NK-92 (cell line): ENCODE data around the gene RAD23B.

Experiments
- DNase-seq: peaks from one replicate; lab custom pipeline; 2025; ENCODE audit not compliant: unreplicated experiment; lab: John Stamatoyannopoulos, UW

The RAD23B gene

DNA sequence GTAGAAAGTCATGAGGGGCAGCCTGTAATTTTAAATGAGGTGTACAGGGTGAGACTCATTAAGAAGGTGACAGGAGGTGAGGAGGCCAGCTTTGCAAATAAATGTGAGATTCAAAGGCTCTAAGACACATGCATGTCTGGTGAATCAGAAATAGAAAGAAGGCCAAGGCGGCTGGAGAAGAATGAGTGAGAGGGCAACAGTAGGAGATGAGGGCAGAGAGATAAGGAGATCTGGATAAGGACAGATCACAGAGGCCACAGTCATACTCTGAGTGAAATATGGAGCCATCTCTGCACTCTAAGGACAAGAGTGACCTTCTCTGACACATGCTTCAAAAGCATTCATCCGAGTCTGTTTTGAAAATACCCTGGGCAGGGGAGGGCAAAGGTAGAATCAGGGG lies 90.7 kb downstream of the RAD23B start:
- DNase-seq = no peak

DNA sequence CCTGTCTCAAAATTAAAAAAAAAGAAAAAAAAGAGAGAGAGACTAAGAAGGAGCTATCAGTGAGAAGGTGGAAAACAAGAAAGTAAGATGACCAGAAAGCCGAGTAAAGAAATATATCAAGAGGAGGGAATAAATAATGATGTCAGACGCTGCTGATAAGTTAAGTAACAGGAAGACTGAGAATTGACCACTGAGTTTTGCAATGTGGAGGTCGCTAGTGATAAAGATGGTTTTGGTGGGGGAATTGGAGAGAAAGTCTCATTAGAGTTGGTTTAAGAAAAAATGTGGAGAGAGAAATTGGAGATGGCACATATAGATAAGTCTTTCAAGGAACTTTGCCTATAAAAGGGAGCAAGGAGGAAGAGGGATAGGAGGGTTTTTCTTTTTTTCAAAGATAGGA lies 91.9 kb downstream of the RAD23B start:
- DNase-seq = no peak

DNA sequence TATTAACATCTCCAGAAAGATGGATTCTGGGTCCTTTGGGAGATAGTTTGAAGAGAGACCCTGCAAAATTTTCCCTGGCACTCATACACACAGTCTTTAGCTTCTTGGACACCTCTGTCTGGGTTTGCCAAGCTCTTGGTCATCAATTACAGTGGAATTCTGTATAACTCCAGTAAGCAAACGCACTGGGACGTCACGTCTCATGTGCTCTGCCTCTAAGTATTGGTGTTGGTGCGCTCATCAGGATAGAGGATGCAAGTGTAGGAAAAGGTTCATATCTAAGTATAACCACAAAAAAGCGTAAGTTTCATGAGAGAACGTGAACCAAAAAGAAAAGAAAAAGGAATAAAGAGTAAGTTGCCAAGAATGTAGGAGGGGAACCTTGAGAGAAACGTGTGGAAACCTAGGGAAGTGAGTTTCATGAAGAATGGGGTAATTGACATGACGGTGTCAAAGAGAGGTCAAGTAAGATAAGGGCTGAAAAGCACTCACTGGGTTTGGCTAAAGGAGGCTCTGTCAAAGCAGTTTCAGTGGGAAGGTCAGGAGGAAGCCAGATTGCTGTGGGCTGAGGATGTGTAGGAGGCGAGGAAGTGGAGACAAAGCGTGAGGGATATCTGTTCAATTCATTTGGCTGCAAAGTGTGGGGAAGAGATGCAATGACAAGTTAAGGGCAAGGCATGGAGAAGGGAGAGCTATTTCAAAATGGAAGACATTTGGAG lies 92.7 kb downstream of the RAD23B start:
- no peak for DNase-seq

DNA sequence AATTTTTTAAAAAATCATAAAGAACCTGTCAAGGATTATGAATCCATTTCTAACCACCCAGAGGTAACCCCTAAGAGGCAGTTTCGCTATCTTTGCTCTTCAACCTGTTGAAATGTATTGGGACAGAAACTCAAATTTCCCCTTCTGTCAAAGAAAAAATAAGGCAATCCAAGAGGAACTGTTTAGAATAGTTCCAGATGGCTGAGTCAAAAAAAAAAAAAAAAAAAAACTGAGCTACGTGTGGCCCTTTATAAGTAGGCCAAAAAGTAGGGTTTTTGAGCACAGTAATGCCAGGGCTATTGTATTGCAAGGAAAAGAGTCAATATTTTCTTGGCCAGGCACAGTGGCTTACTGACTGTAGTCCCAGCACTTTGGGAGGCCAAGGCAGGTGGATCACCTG lies 94.9 kb downstream of the RAD23B start:
- DNase-seq = no peak
